ENCODE measurements around the gene ADPRM.
"Not testable (repeated sequence)": the region's sequence is repeated elsewhere in the genome, so short reads cannot be mapped to it uniquely, and the experiment has no call there.

Gene ADPRM, protein sequence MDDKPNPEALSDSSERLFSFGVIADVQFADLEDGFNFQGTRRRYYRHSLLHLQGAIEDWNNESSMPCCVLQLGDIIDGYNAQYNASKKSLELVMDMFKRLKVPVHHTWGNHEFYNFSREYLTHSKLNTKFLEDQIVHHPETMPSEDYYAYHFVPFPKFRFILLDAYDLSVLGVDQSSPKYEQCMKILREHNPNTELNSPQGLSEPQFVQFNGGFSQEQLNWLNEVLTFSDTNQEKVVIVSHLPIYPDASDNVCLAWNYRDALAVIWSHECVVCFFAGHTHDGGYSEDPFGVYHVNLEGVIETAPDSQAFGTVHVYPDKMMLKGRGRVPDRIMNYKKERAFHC
- total RNA-seq, result 18.3 to 41.9 (median 22.3) reads per million in 4 donors

DNA sequence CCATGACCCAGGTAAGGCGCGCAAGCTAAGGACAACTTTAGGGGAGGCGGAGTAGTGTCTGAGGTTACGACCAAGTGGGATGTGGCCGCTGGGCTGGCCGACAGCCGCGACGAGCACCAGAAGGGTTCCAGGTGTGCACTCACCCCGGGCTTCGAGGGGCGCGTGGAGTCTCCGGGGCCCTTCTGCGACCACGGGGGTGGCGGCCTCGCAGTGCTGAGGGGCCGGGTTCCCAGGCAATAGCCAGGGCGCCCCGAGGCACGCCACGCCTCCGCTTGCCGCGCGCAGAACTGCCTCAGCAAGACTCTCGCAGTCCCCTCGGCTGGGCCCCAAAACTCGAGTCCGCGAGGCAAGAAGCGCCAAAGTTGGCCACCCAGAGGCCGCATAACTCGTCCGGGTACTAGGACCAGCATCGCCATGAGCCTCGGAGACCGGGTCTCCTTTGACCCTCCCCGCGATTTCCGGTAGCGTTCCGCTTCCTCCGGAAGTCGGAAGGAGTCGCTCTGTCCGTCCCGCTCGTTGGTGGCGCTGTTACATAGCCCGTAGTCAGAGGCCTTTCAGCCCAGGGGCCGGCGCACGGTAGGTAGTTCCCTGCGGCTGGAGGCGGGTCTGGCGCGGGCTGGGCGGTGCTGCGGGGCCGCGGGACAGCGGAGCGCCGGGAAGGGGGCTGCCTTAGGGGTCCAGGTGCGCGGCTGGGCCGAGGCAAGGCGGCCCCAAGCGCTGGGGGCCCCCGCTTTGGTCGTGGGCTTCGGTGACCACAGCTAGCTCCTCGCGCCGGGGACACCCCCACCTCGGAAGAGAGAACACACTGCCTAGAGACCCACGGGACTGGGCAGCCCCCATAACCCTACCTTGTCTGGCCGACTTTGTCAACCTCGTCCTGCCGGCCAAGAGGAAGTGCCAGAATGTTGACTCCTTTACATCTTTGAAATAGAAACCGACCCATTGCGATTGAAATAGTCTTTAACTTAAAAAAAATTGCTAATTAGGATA lies at the start of gene ADPRM, which contains the start of gene SCO1:
Gene ADPRM, plus strand, starts transcription at position 503 of the 990 bp plus-strand sequence. CDS start 7,333 bp downstream, outside the sequence.
Gene SCO1, minus strand, starts transcription at position 442 of the 990 bp plus-strand sequence. Its CDS starts 26 bp downstream, at position 416.
- DNase-seq, result peak; percentile 81 to 92 (median 85)

DNA sequence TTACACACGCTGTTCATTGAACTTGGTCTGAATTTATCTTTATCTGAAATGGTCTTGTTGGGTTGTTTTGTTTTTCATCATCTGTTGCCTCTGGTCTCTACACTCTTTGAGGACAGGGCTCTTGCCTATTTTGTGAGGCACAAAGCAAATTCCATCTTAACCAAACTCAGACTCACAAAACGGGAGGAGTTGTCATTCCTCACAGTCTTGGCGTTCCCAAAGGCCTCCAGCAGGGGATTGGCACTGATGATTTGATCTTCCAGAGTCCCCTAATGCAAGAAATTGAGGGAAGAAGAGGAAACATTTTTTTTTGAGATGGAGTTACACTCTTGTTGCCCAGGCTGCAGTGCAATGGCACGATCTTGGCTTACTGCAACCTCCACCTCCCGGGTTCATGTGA lies 49.0 kb upstream of the ADPRM start:
- DNase-seq, result no peak

DNA sequence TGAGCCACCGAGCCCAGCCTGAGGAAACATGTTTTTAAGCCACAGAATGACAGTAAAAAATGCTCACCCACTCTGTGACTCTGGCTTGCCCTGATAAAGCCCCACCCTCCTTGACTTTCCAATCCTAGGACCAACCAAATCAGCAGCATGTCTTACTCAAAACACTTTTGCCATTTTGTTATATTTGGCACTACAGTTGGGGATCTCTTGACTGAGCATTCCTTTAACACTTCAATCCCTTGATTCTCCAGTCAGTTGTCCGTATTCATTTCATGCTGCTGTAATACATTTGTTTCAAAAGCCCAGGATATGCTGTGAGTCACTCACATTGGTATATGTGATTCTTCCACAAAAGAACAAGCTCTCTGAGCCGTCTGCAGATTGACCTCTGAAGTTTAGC lies 48.4 kb upstream of the ADPRM start:
- DNase-seq, result no peak

DNA sequence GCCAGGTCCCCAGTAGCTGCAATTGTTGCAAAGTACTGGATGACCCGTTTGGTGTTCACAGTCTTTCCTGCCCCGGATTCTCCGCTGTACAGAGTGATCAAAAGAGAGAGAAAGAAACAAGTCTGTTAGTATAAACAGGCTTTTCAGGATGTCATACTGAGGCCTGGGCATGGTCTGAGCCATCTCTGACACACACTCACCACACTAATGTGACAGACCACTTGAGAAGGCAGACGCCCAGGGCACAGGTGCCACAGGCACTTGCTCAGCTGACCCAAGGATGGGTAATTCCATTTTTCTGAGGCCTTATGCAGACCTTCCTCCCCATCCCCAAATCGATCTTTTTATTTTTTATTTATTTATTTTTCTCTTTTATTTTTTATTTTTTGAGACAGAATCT lies 47.8 kb upstream of the ADPRM start:
- no peak for DNase-seq

DNA sequence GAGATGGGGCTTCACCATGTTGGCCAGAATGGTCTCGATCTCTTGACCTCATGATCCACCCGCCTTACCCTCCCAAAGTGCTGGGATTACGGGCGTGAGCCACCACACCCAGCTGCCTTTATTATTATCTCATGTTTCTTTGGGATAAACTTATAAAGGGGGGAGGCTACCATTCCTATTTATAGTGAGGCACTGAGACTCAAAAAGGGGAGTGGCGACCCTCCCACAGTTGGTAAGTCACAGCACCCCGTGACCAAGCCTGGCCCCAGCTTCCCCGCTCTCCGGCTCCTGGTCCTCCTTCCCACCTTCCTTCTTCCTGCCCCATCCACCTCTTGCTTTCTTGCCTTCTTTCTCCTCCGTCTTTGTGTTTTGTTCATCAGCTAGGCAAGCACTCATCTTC lies 45.5 kb upstream of the ADPRM start:
- no peak for DNase-seq

DNA sequence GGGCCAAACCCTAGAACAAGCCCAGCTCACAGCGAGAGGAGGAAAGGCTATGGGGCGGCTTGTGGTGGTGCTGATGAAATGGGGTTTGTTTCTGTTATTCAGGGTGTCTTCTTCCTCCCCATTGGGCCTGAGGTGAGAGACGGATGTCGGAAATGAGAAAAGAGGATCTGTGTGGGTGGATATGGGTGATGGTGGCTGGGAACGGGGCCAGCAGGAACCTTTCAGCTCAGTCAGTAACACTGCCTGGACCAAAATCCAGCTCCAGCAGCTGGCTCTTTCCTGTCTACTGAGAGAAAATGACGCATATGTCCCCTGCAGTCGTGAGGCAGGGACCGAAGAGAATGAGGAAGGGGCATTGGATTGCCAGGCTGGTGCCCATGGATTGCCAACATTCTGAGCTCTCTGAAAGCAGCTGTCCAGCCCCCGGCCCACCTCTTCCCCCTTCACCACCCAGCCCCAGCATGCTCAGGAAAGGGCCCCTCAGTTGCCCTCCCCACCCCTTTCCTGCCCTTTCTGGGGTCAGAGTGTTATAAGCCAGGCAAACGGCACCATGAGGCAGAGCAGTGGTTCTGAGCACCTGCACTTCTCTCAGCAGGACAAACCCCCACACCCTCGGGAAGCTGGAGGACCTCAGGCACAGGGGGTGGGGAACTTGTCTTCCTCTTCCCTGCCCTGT lies 44.3 kb upstream of the ADPRM start:
- peak in 1 of 5 donors; percentile 10 for DNase-seq

DNA sequence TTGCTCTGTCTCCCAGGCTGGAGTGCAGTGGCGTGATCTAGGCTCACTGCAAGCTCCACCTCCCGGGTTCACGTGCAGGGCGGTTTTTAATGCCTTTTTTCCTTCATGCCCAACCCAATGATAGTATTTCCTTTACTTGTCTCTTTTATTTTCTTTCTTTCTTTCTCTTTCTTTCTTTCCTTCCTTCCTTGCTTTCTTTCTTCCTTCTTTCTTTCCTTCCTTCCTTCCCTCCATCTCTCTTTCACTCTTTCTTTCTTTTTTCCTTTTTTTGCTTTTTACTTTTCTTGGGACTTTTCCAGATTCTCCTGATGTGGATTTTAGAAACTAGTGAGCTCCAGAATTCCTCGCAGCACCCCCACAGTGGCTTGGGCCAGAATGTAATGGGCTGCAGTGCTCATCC lies 43.4 kb upstream of the ADPRM start:
- DNase-seq, result no peak

DNA sequence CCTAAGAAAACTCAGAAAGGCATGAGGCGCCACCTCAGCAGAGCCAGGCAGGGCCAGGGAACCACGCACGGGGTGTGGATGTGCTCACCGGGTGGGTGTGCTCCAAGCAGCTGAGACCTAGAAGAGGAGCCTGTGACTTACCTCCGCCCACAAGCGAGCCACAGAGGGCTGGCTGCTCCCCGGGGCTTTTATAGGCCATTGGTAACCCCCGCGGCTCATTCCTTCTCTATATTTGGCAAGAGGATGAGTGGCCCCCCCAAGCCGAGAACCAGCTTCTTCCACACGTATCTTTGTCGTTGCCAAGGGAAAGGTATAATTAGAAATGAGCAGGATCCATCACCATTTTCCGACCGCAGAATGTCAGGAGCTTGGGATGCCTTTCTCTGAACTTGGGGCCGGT lies 40.2 kb upstream of the ADPRM start, which contains the start of gene MYH3:
Gene MYH3, minus strand, starts transcription at position 162 of the 400 bp plus-strand sequence. CDS start 2,245 bp downstream, outside the sequence.
- DNase-seq, result no peak

DNA sequence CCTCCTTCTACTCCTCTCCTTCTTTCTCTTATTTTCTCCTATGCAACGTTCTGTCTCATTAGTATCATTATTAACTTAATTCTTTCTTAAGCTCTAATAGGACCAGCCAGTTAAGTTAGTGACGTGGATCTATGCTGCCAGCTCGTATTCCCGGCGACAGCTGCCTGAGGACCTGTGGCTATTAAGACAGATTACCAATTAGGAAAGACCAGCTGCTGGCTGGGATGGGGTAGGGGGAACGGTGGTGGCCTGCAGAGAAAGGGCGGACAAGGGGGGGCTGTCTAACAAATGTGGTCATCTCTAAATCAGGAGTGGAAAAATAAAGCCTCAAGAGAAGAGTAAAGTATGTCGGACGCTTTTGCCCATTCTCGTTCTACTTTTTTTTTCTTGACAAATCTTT lies 39.5 kb upstream of the ADPRM start:
- no peak for DNase-seq

DNA sequence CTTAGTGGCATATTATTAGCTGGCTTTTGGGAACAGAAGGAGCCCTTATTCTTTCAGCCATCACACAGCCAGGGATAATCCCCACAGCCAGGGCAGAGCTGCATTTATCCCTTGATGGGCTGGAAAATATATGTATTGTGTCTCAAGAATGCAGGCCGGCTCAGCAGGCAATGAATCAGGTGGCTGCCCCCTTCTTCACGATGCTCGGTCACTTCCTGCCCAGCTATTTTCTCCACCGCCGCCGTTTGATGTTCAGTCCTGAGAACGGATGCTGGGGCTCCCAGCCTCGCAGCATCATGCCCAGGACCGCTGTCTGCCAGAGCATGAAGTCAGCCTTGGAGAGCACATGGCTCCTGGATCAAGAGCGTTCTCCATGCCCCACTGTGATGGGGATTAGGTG lies 36.0 kb upstream of the ADPRM start:
- no peak for DNase-seq

DNA sequence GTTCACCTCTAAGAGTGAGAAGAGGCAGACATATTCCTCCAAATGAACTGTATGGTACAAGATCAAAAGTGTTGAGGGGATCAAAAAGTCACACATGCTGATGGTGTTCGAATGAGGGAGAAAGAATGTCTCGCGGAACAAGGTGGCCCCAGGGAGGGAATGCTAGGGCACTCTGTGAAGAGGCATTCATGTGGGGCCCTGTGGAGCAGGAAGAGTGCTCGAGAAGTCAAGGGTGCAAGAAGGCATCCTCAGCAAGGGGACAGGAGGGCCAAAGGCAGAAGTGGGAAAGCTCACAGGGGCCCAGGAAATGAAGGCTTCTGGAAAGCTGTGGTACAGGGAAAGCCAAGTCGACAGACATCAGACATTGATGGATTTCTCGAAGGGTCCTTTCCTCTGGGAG lies 34.2 kb upstream of the ADPRM start:
- DNase-seq, result no peak

DNA sequence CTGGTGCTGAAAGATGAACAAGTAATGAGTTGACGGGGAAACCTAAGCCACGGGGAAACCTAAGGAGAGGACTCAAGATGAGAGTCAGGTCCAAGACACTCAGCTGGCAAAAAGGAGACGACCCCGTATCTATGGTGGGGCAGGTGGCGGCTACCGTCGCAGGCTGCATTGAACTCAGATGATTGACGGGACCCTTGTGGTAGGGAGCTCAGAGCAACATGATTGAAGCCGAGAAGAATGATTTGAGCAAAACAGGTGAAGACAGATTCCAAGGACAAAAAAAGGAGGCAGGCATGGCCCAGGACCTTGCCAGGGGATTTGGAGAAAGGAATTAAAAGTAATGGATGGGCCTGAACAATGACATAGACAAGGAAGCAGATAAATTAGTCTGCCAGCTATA lies 32.8 kb upstream of the ADPRM start:
- DNase-seq, result no peak

DNA sequence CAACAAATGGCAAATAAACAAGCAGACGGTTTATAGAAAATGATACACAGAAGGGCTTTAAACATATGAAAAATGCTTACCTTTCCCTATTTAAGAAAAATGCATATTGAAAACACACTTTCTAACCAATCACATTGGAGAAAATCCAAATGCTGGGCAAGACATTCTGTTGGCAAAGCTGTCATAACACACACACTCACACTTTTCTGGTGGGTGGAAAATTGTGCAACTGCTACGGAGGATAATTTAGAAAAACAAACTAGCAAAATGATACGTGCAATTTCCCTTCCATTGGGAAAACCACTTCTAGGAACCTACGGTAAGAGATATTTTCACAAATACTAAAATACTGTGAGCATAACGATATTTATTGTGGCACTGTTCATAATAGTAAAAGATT lies 30.5 kb upstream of the ADPRM start:
- no peak for DNase-seq

DNA sequence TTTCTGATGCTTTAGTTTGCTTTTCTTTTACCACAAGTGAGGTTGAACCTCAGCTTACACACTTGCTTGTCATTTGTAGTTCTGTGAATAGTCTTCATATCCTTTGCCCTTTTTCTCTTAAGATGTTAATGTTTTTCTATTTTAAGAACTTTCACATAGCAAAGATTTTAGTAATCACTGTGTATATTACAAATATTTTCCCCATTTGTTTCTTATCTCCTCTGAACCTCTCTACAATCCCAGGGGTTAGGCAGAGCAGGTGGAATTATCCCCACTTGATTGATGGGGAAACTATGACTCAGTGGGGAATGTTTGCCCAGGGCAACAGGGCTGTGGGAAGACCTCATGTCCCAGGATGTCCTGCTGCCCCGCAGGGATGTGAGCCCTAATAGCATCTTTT lies 28.6 kb upstream of the ADPRM start:
- DNase-seq, result no peak

DNA sequence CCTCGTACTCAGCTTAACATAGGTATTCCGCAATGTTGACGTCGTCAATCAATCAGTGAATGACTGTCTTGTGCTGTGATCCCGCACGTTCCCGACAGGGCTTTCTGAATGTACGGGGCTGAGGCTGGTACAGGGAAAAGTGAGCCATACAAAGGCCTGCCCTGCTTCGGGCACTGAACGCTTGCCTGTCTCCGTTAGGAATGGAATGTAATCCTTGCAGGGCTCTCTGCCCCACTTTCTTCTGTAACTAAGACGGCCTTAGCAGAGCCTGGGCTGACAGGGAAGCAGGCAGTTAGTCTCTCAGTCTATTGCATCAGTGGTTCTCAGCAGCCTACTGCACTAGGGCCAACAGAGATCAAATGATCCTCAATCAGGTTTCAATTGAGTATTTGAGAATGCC lies 24.1 kb upstream of the ADPRM start:
- no peak for DNase-seq

DNA sequence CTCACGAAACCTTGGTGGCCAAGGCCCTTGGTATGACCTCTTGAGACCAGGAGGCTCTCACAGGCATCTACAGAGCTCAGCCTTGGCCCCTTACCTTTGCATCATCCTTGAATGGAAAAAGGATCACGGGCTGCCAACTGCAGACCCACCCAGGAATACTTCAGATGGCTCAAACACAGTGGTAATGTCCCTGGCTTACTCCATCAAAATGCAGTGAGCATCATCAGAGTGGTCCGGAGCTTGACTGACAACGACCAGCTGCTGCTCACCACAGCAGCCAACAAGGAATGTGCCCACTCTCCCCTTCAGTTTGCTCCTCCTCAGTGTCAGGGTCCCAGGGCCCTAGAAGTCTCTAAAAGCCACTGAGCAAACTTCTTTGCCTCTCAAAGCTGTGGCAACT lies 22.7 kb upstream of the ADPRM start:
- no peak for DNase-seq

DNA sequence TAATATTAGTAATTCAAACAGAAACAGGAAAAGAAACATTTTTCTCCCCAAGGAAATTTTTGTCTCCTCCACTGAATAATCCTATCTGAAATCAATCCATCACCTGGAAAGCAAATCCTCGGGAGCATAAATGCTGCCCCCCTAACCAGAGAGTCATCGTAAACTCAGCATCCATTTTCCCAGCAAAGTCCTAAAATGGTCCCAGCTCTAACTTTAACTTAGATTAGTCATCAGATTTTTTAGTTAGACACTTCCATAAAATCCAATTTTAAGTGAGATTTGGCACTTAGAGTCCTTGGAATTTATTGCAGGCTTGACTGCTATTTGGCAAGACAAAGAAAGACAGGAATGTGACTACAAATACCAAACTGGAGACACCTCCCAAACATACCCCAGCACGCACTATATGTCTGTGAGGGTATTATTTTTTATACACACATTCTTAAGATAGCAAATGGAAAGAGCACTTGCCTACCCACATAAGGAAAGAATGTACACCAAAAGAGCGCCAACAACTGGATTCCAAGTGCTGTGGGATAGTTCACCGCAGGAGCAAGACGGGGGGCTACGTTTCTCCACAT lies 15.4 kb upstream of the ADPRM start:
- no peak for DNase-seq

DNA sequence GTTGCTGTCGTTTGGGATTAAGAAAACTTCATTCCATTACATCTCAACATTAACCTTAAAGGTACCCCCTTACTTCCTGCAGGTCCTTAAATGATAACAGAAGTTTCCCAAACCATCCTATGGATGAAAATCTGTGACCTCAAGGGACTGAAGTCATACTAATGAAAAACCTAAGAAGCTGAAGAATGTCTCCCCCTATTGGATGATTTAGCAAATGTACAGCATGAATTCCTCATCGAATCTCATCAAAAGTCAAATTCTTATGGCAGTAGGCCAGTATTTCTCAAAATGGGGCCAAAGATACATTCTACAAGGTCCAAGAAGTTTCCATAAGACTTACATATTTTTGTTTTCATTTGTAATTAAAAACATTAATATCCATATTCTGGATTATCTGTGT lies 13.5 kb upstream of the ADPRM start:
- peak in 1 of 5 donors; percentile 16 for DNase-seq

DNA sequence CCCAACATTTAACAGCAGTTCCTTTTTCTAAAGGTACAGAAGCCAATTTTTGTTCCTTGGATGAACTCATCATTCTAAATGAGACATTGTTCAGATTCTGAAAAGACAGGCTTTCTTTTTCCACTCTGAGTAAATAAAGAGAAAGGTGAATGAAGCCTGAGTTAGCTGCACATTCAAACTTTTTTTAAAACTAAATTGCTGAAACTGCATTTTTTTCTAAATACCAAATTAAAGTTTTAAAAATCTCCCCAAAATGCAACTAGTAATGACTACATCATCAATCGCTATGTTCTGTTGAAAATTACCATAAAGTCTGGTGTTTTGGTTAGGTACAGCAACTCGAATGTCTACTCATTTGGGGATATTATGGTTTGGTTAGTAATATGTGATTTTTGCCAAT lies 9.9 kb upstream of the ADPRM start:
- DNase-seq, result no peak

DNA sequence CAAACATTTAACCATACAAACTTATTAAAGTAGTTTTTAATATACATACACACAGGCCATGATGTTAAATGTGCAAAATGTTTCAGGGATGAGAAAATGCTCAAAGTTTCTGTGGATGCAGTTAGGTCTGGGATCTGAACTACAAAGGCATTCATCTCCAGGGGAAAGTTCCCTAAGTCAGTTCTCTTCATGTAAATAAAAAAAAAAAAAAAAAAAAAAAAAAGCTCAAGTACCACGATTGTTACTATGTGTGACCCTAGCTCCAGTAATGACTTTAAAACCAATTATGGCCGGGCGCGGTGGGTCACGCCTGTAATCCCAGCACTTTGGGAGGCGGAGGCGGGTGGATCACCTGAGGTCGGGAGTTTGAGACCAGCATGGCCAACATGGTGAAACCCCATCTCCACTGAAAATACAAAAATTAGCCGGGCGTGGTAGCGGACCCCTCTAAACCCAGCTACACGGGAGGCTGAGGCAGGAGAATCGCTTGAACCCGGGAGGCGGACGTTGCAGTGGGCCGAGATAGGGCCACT lies 1.5 kb upstream of the ADPRM start:
- DNase-seq, result not testable (repeated sequence)

DNA sequence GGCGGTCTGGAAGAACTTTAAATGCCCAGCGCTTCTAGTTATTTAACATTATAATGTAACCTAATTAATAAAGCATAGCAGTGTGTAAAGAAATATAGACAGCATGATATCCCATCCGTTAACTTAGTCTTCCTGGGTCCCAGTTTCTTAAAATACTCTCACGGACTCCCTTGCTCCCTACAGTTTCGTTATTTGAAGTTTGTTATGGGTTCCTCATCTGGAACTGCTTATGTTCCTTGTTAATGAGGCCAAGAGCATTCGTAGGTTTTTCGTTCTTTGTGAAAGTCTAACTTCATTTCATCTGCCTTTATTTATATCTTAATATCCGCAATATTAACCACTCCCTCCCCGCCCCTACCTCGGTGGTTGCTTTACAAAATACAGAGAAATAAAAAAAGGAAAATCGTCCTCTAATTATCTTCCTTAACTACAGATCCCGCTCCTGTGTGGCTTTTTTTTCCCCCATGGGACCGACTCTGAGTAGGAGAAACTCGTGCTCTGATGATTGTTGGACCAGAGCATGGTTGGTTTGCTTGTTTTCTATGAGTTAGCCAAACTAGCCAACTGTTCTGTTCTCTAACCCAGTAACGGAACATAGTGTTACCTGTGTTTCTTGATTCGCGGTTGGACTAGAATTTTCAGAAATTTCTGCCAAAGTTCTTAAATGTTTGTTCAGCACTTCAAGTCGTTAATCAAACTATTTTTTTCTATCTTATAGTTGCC lies 863 bp downstream of the ADPRM start:
- no peak for DNase-seq

Data from T-helper 1 cell (primary cell).